Spleen (tissue), 7 donors: Measurements from ENCODE around the gene PTER.

Experiments used
- CTCF ChIP-seq, 11 experiments: fragments of 200-600 bp in 7 of 11; fragments of 450-650 bp in 4 of 11; sonication (generic) in 4 of 11; IDR thresholded peaks in 8 of 11; conservative IDR thresholded peaks in 3 of 11; 1 replicate in 7 of 11; 2 replicates in 4 of 11; pipeline versions ENCODE4 v1.4.0 to v1.8.0; 2016 to 2021; ENCODE audit warnings: antibody characterized with exemption in 11 of 11, inconsistent platforms in 4 of 11, mild to moderate bottlenecking in 1 of 11
- POLR2A ChIP-seq, 3 donors: fragments of 450-650 bp; IDR thresholded peaks; one replicate each; pipeline ENCODE4 v1.5.1; 2017; ENCODE audit warnings: antibody characterized with exemption in 3 of 3, mild to moderate bottlenecking in 1 of 3
- POLR2AphosphoS5 ChIP-seq, 3 donors: sonication (generic); formaldehyde crosslinking; IDR thresholded peaks; one replicate each; pipeline ENCODE4 v1.5.1; 2017; ENCODE audit warnings: antibody characterized with exemption in 3 of 3
- donor health status: DM: no; HTN: no; CAD: no; lungs with moderate emphysema.
- donor health status: DM: no; HTN: no; CAD: no.
- donor health status: DM: no; HTN: no; CAD: no.

GRCh38 chr10:16459423-16459939, 22.7 kb downstream of the PTER start:
- TF ChIP-seq CTCF (IDR thresholded peaks at IDR 0.05 in 8 of 11, conservative IDR thresholded peaks at IDR 0.05 in 3 of 11) (no peak), POLR2A (IDR thresholded peaks at IDR 0.05) (no peak), POLR2AphosphoS5 (IDR thresholded peaks at IDR 0.05) (no peak)
